H54 (cell line): ENCODE data around the gene ARID3A.
A peak's percentile ranks its signal among the peaks of the same experiment; 100 is the strongest.
"Not testable (repeated sequence)": the region's sequence is repeated elsewhere in the genome, so short reads cannot be mapped to it uniquely, and the experiment has no call there.

Source experiments
- DNase-seq: peaks from one replicate; pipeline ENCODE4 v3.0.0; 2011; ENCODE audit warnings: low spot score, mixed read lengths; ENCODE audit not compliant: insufficient read length
- FAIRE-seq: peaks from 3 replicates; lab custom pipeline; 2011; peaks lifted over from hg19 to GRCh38; lab: Jason Lieb, UNC
- POLR2A ChIP-seq: IDR thresholded peaks from 2 replicates; pipeline ENCODE4 v1.6.1; 2011; ENCODE audit warnings: low read depth, mild to moderate bottlenecking, low read length

The ARID3A gene

GRCh38 chr19:1017115-1017905 is 91.5 kb downstream of the ARID3A start:
- TF ChIP-seq POLR2A: no peak
- FAIRE-seq: no peak
- no peak for DNase-seq

GRCh38 chr19:1017906-1018305 is 92.1 kb downstream of the ARID3A start:
- no peak for DNase-seq
- no peak for TF ChIP-seq POLR2A
- FAIRE-seq: no peak

- no peak for TF ChIP-seq POLR2A
- FAIRE-seq: no peak
Observed at GRCh38 chr19:1018393-1018792, 92.6 kb downstream of the ARID3A start.

GRCh38 chr19:1018932-1019615 is 93.2 kb downstream of the ARID3A start:
- no peak for FAIRE-seq
- TF ChIP-seq POLR2A: no peak
- DNase-seq: no peak

More at GRCh38 chr19:1018393-1018792, 92.6 kb downstream of the ARID3A start:
- no peak for DNase-seq

GRCh38 chr19:1019616-1019961 is 93.8 kb downstream of the ARID3A start:
- no peak for TF ChIP-seq POLR2A
- no peak for FAIRE-seq
- no peak for DNase-seq

GRCh38 chr19:1019980-1020867 is 94.4 kb downstream of the ARID3A start:
- no peak for TF ChIP-seq POLR2A
- no peak for DNase-seq
- no peak for FAIRE-seq

- TF ChIP-seq POLR2A: peak; percentile 79
- FAIRE-seq (no peak), DNase-seq (peak; percentile 93)
Observed at GRCh38 chr19:1020868-1021425, 95.1 kb downstream of the ARID3A start, which contains the start of gene TMEM259. Gene TMEM259, minus strand, starts transcription at chr19:1021123. Its CDS starts 127 bp downstream, at chr19:1020996.

- not testable (repeated sequence) for FAIRE-seq, DNase-seq
Observed at GRCh38 chr19:1023883-1024188, 98.0 kb downstream of the ARID3A start.

- not testable (repeated sequence) for DNase-seq, FAIRE-seq
Observed at GRCh38 chr19:1025080-1025479, 99.2 kb downstream of the ARID3A start.
